HG02623 (cell line): ENCODE data around the gene USP25.

Experiments
- ATAC-seq: cut with Tn5 transposase; IDR thresholded peaks from one replicate; pipeline ENCODE4 v1.9.1; 2021; ENCODE audit warnings: moderate library complexity; ENCODE audit not compliant: unreplicated experiment

The USP25 gene

GRCh38 chr21:15729674-15730483 is at the start of gene USP25:
TSS of gene USP25 (plus strand) at chr21:15729982. CDS start at chr21:15730394, 412 bp downstream.
- peak; percentile 74 for ATAC-seq

- ATAC-seq = no peak
Observed at GRCh38 chr21:15682186-15682895, 47.4 kb upstream of the USP25 start.

- no peak for ATAC-seq
Observed at GRCh38 chr21:15682977-15683376, 46.8 kb upstream of the USP25 start.

- ATAC-seq = no peak
Observed at GRCh38 chr21:15686506-15686905, 43.3 kb upstream of the USP25 start.

GRCh38 chr21:15687208-15687607 is 42.6 kb upstream of the USP25 start:
- ATAC-seq = no peak

- ATAC-seq = no peak
Observed at GRCh38 chr21:15688016-15688415, 41.8 kb upstream of the USP25 start.

- no peak for ATAC-seq
Observed at GRCh38 chr21:15688809-15689208, 41.0 kb upstream of the USP25 start.

GRCh38 chr21:15692711-15693110 is 37.1 kb upstream of the USP25 start:
- no peak for ATAC-seq

GRCh38 chr21:15695241-15695640 is 34.5 kb upstream of the USP25 start:
- ATAC-seq = no peak

- ATAC-seq = no peak
Observed at GRCh38 chr21:15701830-15702229, 28.0 kb upstream of the USP25 start.

- no peak for ATAC-seq
Observed at GRCh38 chr21:15703932-15704331, 25.9 kb upstream of the USP25 start.

GRCh38 chr21:15706696-15707095 is 23.1 kb upstream of the USP25 start:
- ATAC-seq = no peak

- ATAC-seq = no peak
Observed at GRCh38 chr21:15713412-15713811, 16.4 kb upstream of the USP25 start.

GRCh38 chr21:15718711-15719110 is 11.1 kb upstream of the USP25 start:
- ATAC-seq = no peak

GRCh38 chr21:15719976-15720375 is 9.8 kb upstream of the USP25 start:
- ATAC-seq = no peak

GRCh38 chr21:15722591-15723324 is 7.0 kb upstream of the USP25 start:
- ATAC-seq = no peak

GRCh38 chr21:15725949-15726348 is 3.8 kb upstream of the USP25 start:
- ATAC-seq = no peak

- no peak for ATAC-seq
Observed at GRCh38 chr21:15728046-15728445, 1.7 kb upstream of the USP25 start.

GRCh38 chr21:15729346-15729673 is 472 bp upstream of the USP25 start:
- no peak for ATAC-seq

- ATAC-seq = no peak
Observed at GRCh38 chr21:15730484-15731242, 881 bp downstream of the USP25 start.

GRCh38 chr21:15731243-15731613 is 1.4 kb downstream of the USP25 start:
- no peak for ATAC-seq
